ENCODE measurements around the gene XRCC3. TPM values are rescaled to one million over a fixed set of nuclear protein-coding genes. Genes with fewer than 3 reads are reported as not detected.
A peak's percentile ranks its signal among the peaks of the same experiment; 100 is the strongest.

Gene XRCC3
- total RNA-seq, 4 donors from 2014 or later: 11.6 to 42.9 (median 16.2) TPM

DNA sequence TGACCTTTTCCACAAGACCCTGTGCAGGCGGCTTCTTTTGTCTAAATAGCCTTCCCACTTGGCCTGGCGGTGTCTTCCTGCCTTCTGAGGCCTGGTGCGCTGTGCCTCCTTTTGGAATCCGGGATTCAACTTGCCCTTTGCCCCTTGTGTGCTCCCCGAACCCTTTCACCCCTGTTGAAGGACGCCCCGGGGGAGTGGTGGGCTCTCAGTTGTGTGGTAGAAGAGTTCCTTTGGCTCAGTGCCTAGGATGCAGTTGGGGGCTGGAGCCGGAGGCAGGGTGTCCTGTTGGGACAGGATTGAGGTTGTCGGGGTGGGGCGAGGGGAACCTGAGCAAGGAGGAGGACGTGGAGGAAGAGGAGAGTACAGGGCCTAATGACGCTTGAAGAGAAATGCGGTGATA is 51.7 kb downstream of the XRCC3 start:
- no peak for TF ChIP-seq POLR2A (IDR thresholded peaks at IDR 0.05)
- TF ChIP-seq, protein P1, sequence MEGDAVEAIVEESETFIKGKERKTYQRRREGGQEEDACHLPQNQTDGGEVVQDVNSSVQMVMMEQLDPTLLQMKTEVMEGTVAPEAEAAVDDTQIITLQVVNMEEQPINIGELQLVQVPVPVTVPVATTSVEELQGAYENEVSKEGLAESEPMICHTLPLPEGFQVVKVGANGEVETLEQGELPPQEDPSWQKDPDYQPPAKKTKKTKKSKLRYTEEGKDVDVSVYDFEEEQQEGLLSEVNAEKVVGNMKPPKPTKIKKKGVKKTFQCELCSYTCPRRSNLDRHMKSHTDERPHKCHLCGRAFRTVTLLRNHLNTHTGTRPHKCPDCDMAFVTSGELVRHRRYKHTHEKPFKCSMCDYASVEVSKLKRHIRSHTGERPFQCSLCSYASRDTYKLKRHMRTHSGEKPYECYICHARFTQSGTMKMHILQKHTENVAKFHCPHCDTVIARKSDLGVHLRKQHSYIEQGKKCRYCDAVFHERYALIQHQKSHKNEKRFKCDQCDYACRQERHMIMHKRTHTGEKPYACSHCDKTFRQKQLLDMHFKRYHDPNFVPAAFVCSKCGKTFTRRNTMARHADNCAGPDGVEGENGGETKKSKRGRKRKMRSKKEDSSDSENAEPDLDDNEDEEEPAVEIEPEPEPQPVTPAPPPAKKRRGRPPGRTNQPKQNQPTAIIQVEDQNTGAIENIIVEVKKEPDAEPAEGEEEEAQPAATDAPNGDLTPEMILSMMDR (IDR thresholded peaks at IDR 0.05): no peak
- DNase-seq: no peak
- Histone ChIP-seq H3K4me1 (no peaks in the 10 kb centered on the region), H3K9me3 (no peaks in the 10 kb centered on the region), H3K27ac (peak overlapping the region in 2 of 4 donors; percentile 47 to 50), H3K36me3 (peaks cover 0 to 91% (median 0%) of the 10 kb centered on the region in 3 donors), H3K4me3 (no peak overlapping the region), H3K27me3 (no peaks in the 10 kb centered on the region)

DNA sequence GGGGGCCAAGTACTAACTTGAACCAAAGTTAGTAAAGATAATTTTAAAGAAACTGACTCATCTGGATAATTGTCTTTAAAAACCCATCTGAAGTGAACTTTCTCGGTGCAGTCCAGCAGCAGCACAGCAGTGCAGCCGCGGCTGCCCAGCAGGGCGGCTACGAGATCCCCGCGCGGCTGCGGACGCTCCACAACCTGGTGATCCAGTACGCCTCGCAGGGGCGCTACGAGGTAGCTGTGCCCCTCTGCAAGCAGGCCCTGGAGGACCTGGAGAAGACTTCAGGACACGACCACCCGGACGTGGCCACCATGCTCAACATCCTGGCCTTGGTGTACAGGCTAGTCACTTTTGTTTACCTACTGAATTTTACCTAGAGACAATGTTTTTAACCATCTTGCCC is 52.7 kb downstream of the XRCC3 start:
- H3K4me3 ChIP-seq: no peak overlapping the region
- H3K9me3 ChIP-seq: no peaks in the 10 kb centered on the region
- H3K4me1 ChIP-seq: no peaks in the 10 kb centered on the region
- H3K27me3 ChIP-seq: no peaks in the 10 kb centered on the region
- no peak for TF ChIP-seq POLR2A (IDR thresholded peaks at IDR 0.05)
- TF ChIP-seq, protein P1 (IDR thresholded peaks at IDR 0.05): no peak
- H3K27ac ChIP-seq: no peak overlapping the region
- no peak for DNase-seq
- H3K36me3 ChIP-seq: peaks cover 0 to 90% (median 0%) of the 10 kb centered on the region in 3 donors

- DNase-seq: no peak
- H3K9me3 ChIP-seq: no peaks in the 10 kb centered on the region
- no peaks in the 10 kb centered on the region for H3K4me1 ChIP-seq
- no peak overlapping the region for H3K27ac ChIP-seq
- H3K36me3 ChIP-seq: peaks cover 0 to 91% (median 0%) of the 10 kb centered on the region in 3 donors
- no peak overlapping the region for H3K4me3 ChIP-seq
- TF ChIP-seq, protein P1 (IDR thresholded peaks at IDR 0.05): no peak
- TF ChIP-seq POLR2A (IDR thresholded peaks at IDR 0.05): no peak
- H3K27me3 ChIP-seq: no peaks in the 10 kb centered on the region
These were observed 53.2 kb downstream of the XRCC3 start for GRCh38 chr14:103662029-103662428.

DNA sequence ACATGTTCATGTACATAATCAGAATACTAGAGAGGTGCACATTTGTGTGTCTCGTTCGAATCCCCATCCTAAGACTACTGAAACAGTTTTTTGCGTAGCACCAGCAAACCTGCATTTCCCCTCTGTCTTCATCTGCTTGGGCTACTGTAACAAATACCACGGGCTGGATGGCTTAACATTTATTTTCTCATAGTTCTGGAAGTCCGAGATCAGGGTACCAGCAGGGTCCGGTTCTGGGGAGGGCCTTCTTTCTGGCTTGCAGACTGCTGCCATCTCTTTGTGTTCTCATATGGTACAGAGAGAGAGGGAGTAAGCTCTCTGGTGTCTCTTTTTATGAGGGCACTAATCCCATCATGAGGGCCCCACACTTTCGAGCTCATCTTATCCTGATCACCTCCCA is 55.6 kb downstream of the XRCC3 start:
- Histone ChIP-seq H3K36me3 (peaks cover 0 to 98% (median 6%) of the 10 kb centered on the region in 3 donors), H3K27me3 (no peaks in the 10 kb centered on the region), H3K9me3 (no peaks in the 10 kb centered on the region), H3K4me3 (no peak overlapping the region), H3K27ac (no peak overlapping the region), H3K4me1 (no peaks in the 10 kb centered on the region)
- no peak for DNase-seq
- TF ChIP-seq, protein P1 (IDR thresholded peaks at IDR 0.05): no peak
- TF ChIP-seq POLR2A (IDR thresholded peaks at IDR 0.05): no peak

- H3K27ac ChIP-seq: no peak overlapping the region
These were observed 57.8 kb downstream of the XRCC3 start for GRCh38 chr14:103657471-103657870.

More at GRCh38 chr14:103657471-103657870, 57.8 kb downstream of the XRCC3 start:
- H3K4me1 ChIP-seq: peaks cover 0 to 4% (median 0%) of the 10 kb centered on the region in 4 donors
- no peaks in the 10 kb centered on the region for H3K9me3 ChIP-seq
- DNase-seq: no peak
- H3K27me3 ChIP-seq: no peaks in the 10 kb centered on the region
- H3K4me3 ChIP-seq: no peak overlapping the region
- no peak for TF ChIP-seq POLR2A (IDR thresholded peaks at IDR 0.05)
- TF ChIP-seq, protein P1 (IDR thresholded peaks at IDR 0.05): no peak
- H3K36me3 ChIP-seq: peaks cover 0 to 85% (median 6%) of the 10 kb centered on the region in 3 donors
